ENCODE results near the gene RGS6. TPM values are rescaled to one million over a fixed set of nuclear protein-coding genes. Genes with fewer than 3 reads are reported as not detected.

RGS6 gene
- total and polyA plus RNA-seq, 2 of the 4 experiments (the other 2 are of a cell fraction): not detected

DNA sequence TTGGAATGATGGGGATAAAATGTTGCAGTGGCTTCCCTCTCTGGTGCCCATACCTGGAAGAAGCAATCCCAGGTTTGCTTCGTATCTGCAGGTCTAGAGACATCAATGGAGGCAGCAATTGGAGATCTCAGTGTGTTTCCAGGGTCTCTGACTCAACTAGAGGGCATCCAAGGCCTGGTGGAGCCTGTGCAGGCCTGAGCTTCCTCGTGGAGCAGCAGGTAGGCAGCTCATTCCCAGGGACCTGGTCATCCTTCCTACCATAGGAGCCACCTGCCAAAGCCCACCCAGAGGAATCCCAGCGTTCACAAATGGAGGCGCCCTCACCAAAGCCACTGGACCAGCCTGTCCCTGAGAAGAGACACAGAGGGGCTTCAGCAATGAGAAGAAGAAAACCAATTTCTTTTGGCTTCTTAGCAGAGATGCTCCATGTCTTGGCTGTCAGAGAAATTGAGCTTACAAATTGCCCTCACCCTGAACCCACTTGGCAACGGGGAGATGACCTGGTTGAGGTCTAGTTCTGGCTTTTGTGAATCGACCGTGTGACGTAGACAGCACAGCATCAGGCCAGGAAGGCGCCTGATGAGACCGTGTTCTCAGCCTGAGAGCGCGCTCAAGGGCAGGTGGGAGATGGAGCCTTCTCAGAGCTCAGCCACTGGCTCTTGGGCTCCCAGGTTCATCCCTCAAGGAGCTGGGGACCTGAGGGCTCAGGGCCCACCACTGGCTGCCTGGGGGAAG, 678.0 kb downstream of the RGS6 start:
- in situ Hi-C loops (cut with MboI; ENCODE audit: low sequenced_read_pairs) (no loop called here), intact Hi-C loops (cut with micrococcal nuclease) (no loop called here), dilution Hi-C loops (cut with HindIII; ENCODE audit: low sequenced_read_pairs, unreplicated experiment) (no loop called here)
- POLR2A ChIA-PET (ENCODE audit: unreplicated experiment): no interaction called here
- DNase-seq (no peak), ATAC-seq (ENCODE audit: low read depth) (no peak)
- Histone ChIP-seq H4K91ac (ENCODE audit: insufficient read depth, low read depth, low read length) (peak overlapping the region; percentile 100), H3K9ac (ENCODE audit: low read depth, low read length) (no peak overlapping the region), H2AFZ (replicated peaks; ENCODE audit: low read length, poor library complexity) (peak overlapping the region; percentile 1), H3K4ac (ENCODE audit: low read depth, low read length) (peak overlapping the region; percentile 100), H2BK20ac (ENCODE audit: low read depth, low read length) (peak overlapping the region; percentile 98), H3K36me3 (ENCODE audit: control insufficient read depth, insufficient read depth, low read length) (no peaks in the 10 kb centered on the region), H3K4me2 (ENCODE audit: low read depth, low read length) (no peak overlapping the region), H3K79me1 (ENCODE audit: low read depth in 1 of 2, low read length in 2 of 2) (peaks cover 0 to 34% of the 10 kb centered on the region in 2 experiments; a peak in 2 of 4 replicates), H3K9me3 (ENCODE audit: control insufficient read depth, insufficient read depth, low read length) (no peaks in the 10 kb centered on the region), H3K9me1 (ENCODE audit: insufficient read depth, low read length) (peaks cover 37% of the 10 kb centered on the region), H2AK9ac (replicated peaks; ENCODE audit: low read depth, low read length, poor library complexity) (peak overlapping the region; percentile 98), H3K4me3 (ENCODE audit: insufficient read depth, low read depth, low read length) (no peak overlapping the region), H2BK5ac (ENCODE audit: low read depth, low read length, poor library complexity, severe bottlenecking) (peak overlapping the region; percentile 99), H2BK15ac (ENCODE audit: low read depth, low read length) (peak overlapping the region; percentile 87; the same call in 2 of the 3 replicates), H3K27ac (ENCODE audit: insufficient read depth, low read length) (peak overlapping the region; percentile 3; the same call in 1 of the 2 replicates), H3K4me1 (ENCODE audit: control insufficient read depth, insufficient read depth, low read length) (peaks cover 38% of the 10 kb centered on the region), H3K18ac (ENCODE audit: low read depth, low read length) (peak overlapping the region; percentile 99), H2AK5ac (ENCODE audit: low read depth, low read length) (peak overlapping the region; percentile 99), H4K8ac (ENCODE audit: low read depth in 2 of 2, low read length in 2 of 2) (peak overlapping the region; percentile 93 to 100), H3K14ac (replicated peaks; ENCODE audit: low read depth, low read length) (peak overlapping the region; percentile 97), H4K20me1 (ENCODE audit: insufficient read depth, low read length) (no peaks in the 10 kb centered on the region), H2BK120ac (ENCODE audit: low read depth, low read length) (peak overlapping the region; percentile 100), H3K27me3 (ENCODE audit: control insufficient read depth, insufficient read depth, low read length) (no peaks in the 10 kb centered on the region), H3K23ac (ENCODE audit: low read depth, low read length) (peak overlapping the region; percentile 94; the same call in 1 of the 2 replicates), H4K5ac (ENCODE audit: low read depth, low read length) (peak overlapping the region; percentile 99; the same call in 1 of the 2 replicates), H3K56ac (ENCODE audit: extremely low read depth, insufficient read depth, low read length) (peak overlapping the region; percentile 96; the same call in 1 of the 2 replicates)
- no TSS peak for BruUV-seq (replicated peaks)
- TF ChIP-seq SMC3 (IDR thresholded peaks at IDR 0.05; ENCODE audit: low read depth, low read length): no peak
- TF ChIP-seq POLR2A (IDR thresholded peaks at IDR 0.05; ENCODE audit: low read depth, low read length): no peak
- no peak for TF ChIP-seq USF2 (IDR thresholded peaks at IDR 0.05; ENCODE audit: low read depth, low read length)
- CTCF ChIA-PET: interaction anchor here (0.6 kb wide), 1 partner anchor 296 kb away, joined by 3 read pairs; no protein-coding TSS in a partner anchor
- 95% methylated on average over 11 of the region's 12 CpGs; no CpG with 5 or more reads in 1 of the 2 experiments for WGBS, 2 experiments (ENCODE audit: extremely low coverage in 2 of 2, insufficient read length in 1 of 2)
